Glomerular visceral epithelial cell (primary cell): ENCODE measurements around the gene RUVBL2.
"Not testable (repeated sequence)": the region's sequence is repeated elsewhere in the genome, so short reads cannot be mapped to it uniquely, and the experiment has no call there.

ENCODE experiments used
- DNase-seq: peaks from one replicate; pipeline ENCODE4 v3.0.0-alpha.2; 2016; ENCODE audit errors: extremely low spot score

Gene RUVBL2

GRCh38 chr19:49018388-49019241 lies 24.9 kb downstream of the RUVBL2 start:
- peak; percentile 44 for DNase-seq

- peak; percentile 79 for DNase-seq
These were observed 25.7 kb downstream of the RUVBL2 start for GRCh38 chr19:49019242-49019932.

GRCh38 chr19:49020342-49020741 lies 26.7 kb downstream of the RUVBL2 start:
- DNase-seq, result peak; percentile 22

- peak; percentile 83 for DNase-seq
These were observed 27.5 kb downstream of the RUVBL2 start for GRCh38 chr19:49020931-49021895.

- DNase-seq, result no peak
These were observed 28.4 kb downstream of the RUVBL2 start for GRCh38 chr19:49022116-49022515.

GRCh38 chr19:49024233-49024632 lies 30.5 kb downstream of the RUVBL2 start, which contains the start of gene CGB3:
TSS of gene CGB3 (minus strand) at chr19:49024333. CDS start at chr19:49023971, 362 bp downstream.
- not testable (repeated sequence) for DNase-seq

GRCh38 chr19:49025088-49025487 lies 31.4 kb downstream of the RUVBL2 start:
- not testable (repeated sequence) for DNase-seq

- peak; percentile 47 for DNase-seq
These were observed 31.9 kb downstream of the RUVBL2 start for GRCh38 chr19:49025599-49025998.

GRCh38 chr19:49028686-49029085 lies 35.0 kb downstream of the RUVBL2 start:
- not testable (repeated sequence) for DNase-seq

GRCh38 chr19:49029749-49030148 lies 36.1 kb downstream of the RUVBL2 start:
- peak; percentile 70 for DNase-seq

- DNase-seq, result not testable (repeated sequence)
These were observed 36.6 kb downstream of the RUVBL2 start for GRCh38 chr19:49030323-49030722.

GRCh38 chr19:49031642-49032301 lies 38.1 kb downstream of the RUVBL2 start, which contains the start of gene CGB2:
TSS of gene CGB2 (plus strand) at chr19:49031890. CDS start at chr19:49032096, 206 bp downstream.
- not testable (repeated sequence) for DNase-seq

GRCh38 chr19:49036815-49037214 lies 43.1 kb downstream of the RUVBL2 start, which contains the start of gene CGB1:
TSS of gene CGB1 (minus strand) at chr19:49036895. CDS start at chr19:49036711, 184 bp downstream.
- DNase-seq, result not testable (repeated sequence)

- not testable (repeated sequence) for DNase-seq
These were observed 44.4 kb downstream of the RUVBL2 start for GRCh38 chr19:49038111-49038510.

GRCh38 chr19:49038557-49039276 lies 45.0 kb downstream of the RUVBL2 start:
- peak; percentile 84 for DNase-seq

GRCh38 chr19:49039736-49040135 lies 46.0 kb downstream of the RUVBL2 start:
- not testable (repeated sequence) for DNase-seq

GRCh38 chr19:49042177-49042576 lies 48.5 kb downstream of the RUVBL2 start:
- peak; percentile 72 for DNase-seq

GRCh38 chr19:49042666-49043065 lies 49.0 kb downstream of the RUVBL2 start:
- DNase-seq, result not testable (repeated sequence)

GRCh38 chr19:49043548-49043947 lies 49.9 kb downstream of the RUVBL2 start, which contains the start of gene CGB5:
TSS of gene CGB5 (plus strand) at chr19:49043848. CDS start at chr19:49044210, 362 bp downstream.
- DNase-seq, result not testable (repeated sequence)

- DNase-seq, result not testable (repeated sequence)
These were observed 55.3 kb downstream of the RUVBL2 start, which contains the start of gene CGB8 for GRCh38 chr19:49049011-49049410. TSS of gene CGB8 (minus strand) at chr19:49049111. CDS start at chr19:49048739, 372 bp downstream.
